GM18873 (cell line): ENCODE data around the gene DIO3.

Experiments used
- ATAC-seq: cut with Tn5 transposase; IDR thresholded peaks from one replicate; pipeline ENCODE4 v1.9.1; 2021; ENCODE audit warnings: mild to moderate bottlenecking, moderate library complexity, moderate number of reproducible peaks; ENCODE audit not compliant: unreplicated experiment, low FRiP score

Gene DIO3

DNA sequence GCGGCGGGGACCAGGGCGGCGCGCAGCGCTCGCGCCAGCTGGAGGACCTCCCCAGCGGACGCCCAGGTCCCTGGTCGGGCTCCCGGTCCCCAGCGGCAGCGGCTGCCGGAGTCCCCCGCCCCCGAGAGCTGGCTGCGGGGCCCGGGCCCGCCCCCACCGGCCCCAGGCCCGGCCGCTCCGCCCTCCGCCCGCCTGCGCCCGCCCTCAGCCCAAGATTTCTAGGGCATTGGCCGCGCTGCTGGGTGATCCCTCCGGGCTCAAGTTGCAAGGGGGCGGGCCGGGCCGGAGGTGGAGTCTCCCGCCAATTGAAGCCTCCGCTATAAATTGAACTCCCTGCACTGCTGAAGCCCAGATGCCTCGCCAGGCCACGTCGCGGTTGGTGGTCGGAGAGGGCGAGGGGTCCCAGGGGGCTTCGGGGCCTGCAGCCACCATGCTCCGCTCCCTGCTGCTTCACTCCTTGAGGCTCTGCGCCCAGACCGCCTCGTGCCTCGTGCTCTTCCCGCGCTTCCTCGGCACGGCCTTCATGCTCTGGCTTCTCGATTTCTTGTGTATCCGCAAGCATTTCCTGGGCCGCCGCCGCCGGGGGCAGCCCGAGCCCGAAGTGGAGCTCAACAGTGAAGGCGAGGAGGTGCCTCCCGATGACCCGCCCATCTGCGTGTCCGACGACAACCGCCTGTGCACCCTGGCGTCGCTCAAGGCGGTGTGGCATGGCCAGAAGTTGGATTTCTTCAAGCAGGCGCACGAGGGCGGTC, at the start of gene DIO3:
Gene DIO3 (plus strand): TSS at position 351 of the 752 bp plus-strand sequence.
- ATAC-seq: no peak

DNA sequence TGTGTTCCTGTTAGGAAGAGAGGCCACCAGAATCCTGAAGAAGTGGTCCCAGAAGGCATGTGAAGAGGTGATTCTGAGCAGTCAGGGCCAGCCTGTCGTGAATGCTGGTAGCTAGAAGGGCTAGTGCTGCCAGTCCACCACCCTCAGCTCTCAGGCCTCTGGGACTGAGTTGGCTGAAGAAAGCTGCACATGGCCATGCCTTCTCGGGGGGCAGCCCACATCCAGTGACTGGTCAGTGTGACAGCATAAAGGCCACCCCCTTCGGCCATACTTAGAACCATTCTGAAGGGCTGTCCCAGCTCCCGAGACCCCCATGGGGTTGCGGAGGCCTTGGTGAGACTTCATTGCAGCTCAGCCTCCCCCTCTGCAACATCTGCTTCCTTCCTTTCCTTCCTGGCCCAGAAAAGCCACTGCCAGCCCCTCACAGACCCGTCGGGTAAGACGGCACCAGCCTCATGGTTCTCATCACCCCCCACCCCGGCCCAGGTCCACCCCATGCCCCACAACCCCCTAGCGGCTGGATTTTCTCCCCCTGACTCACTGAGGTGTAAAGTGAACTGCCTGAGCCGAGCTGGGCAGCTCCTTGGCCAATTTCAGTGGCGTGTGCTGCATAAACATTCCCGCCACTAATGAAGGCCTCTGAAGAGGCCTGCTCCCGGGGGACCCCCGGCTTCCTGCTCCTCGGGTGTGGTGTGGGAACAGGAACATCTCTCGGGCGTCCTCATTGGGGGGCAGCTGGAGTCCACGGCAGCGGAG, 49.5 kb upstream of the DIO3 start:
- no peak for ATAC-seq

GRCh38 chr14:101512376-101512695, 49.0 kb upstream of the DIO3 start:
- no peak for ATAC-seq

- no peak for ATAC-seq
These were observed 47.2 kb upstream of the DIO3 start for GRCh38 chr14:101514136-101514535.

- no peak for ATAC-seq
These were observed 44.9 kb upstream of the DIO3 start for GRCh38 chr14:101516401-101516800.

- no peak for ATAC-seq
These were observed 42.5 kb upstream of the DIO3 start for GRCh38 chr14:101518611-101519473.

- no peak for ATAC-seq
These were observed 40.4 kb upstream of the DIO3 start for GRCh38 chr14:101520621-101521472.

DNA sequence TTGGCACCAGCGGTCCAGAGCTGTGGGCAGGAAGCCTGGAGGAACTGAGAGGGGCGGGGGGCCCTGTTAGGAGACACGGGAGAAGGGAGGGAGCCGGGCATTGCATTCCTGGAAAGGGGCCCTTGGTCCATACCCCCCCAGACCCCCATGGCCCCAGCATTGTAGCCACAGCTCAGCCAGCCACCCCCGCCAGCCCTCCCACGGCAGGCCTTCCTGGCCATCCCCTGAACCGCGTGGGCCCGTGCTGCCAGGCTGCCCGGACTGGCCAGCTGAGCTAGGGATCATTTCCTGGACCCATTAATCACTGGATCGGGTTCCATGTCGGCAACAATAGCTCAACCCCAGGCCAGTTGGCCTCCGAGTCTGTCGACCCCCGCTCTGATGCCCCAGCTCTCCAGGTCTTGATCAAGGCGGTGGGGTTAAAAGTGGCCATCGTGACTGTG, 39.8 kb upstream of the DIO3 start:
- no peak for ATAC-seq

DNA sequence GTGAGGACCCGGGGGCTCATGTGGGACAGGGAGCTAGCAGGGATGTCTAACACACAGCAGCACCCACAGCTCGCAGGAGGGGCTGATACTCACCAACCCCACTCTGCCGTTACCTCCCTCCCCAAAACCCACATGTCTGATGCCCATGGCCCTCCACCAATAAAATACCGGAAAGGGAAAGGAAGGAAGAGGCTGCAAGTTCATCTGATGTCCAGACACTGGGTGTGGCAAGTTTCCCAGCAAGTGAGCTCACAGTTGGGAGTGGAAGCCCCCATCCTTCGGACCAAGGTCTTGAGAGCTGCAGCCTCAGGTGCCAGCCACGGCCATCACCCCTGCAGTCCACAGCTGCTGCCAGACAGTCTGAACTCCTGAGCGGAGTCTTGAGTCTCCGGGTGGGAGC, 39.3 kb upstream of the DIO3 start:
- ATAC-seq: no peak

- ATAC-seq: no peak
These were observed 35.4 kb upstream of the DIO3 start for GRCh38 chr14:101525640-101526527.

- ATAC-seq: no peak
These were observed 33.3 kb upstream of the DIO3 start for GRCh38 chr14:101527987-101528386.

GRCh38 chr14:101529079-101529478, 32.2 kb upstream of the DIO3 start:
- no peak for ATAC-seq

DNA sequence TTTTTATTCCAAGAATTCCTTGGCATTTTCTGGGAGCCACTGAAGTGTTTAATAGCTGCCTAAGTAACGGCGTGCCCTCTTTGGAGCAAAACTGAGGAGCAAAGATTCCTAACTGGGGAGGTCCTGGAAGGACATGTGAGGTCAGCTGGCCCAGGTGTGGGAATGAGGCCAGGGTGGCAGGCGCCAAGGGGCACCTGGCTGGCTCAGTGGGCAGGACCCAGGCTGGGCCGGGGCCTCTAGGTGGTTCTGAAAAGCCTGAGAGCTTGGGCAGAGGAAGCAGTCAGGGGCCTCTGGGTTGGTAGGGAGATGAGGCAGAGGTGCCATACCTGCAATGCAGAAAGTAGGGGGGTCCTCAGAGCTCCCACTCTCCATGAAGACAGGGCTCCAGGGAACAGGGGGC, 27.1 kb upstream of the DIO3 start:
- ATAC-seq: no peak

GRCh38 chr14:101535232-101535631, 26.1 kb upstream of the DIO3 start:
- no peak for ATAC-seq

- ATAC-seq: no peak
These were observed 25.5 kb upstream of the DIO3 start for GRCh38 chr14:101535701-101536207.

DNA sequence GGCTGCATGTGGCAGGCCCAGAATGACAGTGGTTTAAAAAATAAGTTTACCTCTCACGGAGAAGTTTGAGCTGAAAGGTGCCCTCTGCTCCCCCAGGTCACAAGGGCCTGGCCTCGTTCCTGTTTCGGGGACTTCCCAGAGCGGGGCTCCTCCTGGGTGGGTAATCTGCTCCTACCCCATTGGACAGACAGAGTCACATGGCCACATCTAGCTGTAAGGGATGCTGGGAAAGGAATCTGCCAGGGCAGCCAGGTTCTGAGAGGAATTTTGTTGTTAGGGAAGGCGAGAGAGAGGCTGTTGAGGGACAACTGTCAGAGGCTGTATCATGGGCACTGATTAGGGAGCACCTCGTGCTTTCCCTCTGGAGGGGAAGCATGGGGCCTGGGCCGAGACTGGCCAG, 24.0 kb upstream of the DIO3 start:
- no peak for ATAC-seq

GRCh38 chr14:101538878-101539277, 22.4 kb upstream of the DIO3 start:
- no peak for ATAC-seq

GRCh38 chr14:101539880-101540279, 21.4 kb upstream of the DIO3 start:
- no peak for ATAC-seq
